AG04450 (cell line): ENCODE results near the gene TRPM3. TPM values are rescaled to one million over a fixed set of nuclear protein-coding genes. Genes with fewer than 3 reads are reported as not detected.

Experiments
- CTCF ChIA-PET: fragments of 300-600, 350-600 bp; formaldehyde crosslinking; extraction: SDS; loops from one replicate; lab custom pipeline; 2022; ENCODE audit warnings: antibody characterized with exemption, inconsistent platforms; lab: Charles Lee
- POLR2A ChIA-PET: fragments of 350-600 bp; formaldehyde crosslinking; extraction: SDS; loops from one replicate; lab custom pipeline; 2021; ENCODE audit warnings: antibody characterized with exemption, inconsistent platforms; lab: Yijun Ruan, JAX
- DNase-seq: peaks from one replicate; pipeline ENCODE4 v3.0.0-alpha.2; 2011; ENCODE audit warnings: low read depth, low spot score
- H3K27ac ChIP-seq: one replicate; pipeline ENCODE4 v1.5.1; 2012; ENCODE audit warnings: low read depth, low read length, control low read depth
- H3K27me3 ChIP-seq: one replicate; pipeline ENCODE4 v1.6.0; 2012; ENCODE audit warnings: low read length; ENCODE audit not compliant: control insufficient read depth, insufficient read depth
- H3K4me3 ChIP-seq: 2 replicates; pipeline ENCODE4 v1.5.1; 2011; ENCODE audit warnings: mild to moderate bottlenecking, low read depth, low read length, control low read depth
- H3K9me3 ChIP-seq: 2 replicates; pipeline ENCODE4 v1.5.1; 2012; ENCODE audit warnings: low read length; ENCODE audit not compliant: control insufficient read depth, insufficient read depth
- CTCF ChIP-seq: IDR thresholded peaks from 2 replicates; pipeline ENCODE4 v1.5.1; 2011; ENCODE audit warnings: low read depth, low read length, control low read depth, inconsistent platforms
- polyA plus RNA-seq: library from polyadenylated mRNA; depleted of rRNA; stranded (reverse); fragments of >200 nt; gene quantifications from 2 replicates; pipeline ENCODE4 v1.2.3, GENCODE V29; 2011

TRPM3 gene
- polyA plus RNA-seq, 1 experiment, result 0.01 TPM

- DNase-seq, result no peak
- Histone ChIP-seq H3K27me3 (no peaks in the 10 kb centered on the region), H3K9me3 (no peaks in the 10 kb centered on the region), H3K27ac (no peak overlapping the region), H3K4me3 (no peak overlapping the region)
- CTCF ChIA-PET, result no interaction called here
- TF ChIP-seq CTCF, result no peak
- POLR2A ChIA-PET, result no interaction called here
Observed at GRCh38 chr9:71130521-71130920, 9.1 kb upstream of the TRPM3 start.

GRCh38 chr9:71128796-71129195 lies 7.4 kb upstream of the TRPM3 start:
- CTCF ChIA-PET, result no interaction called here
- TF ChIP-seq CTCF, result no peak
- no peak for DNase-seq
- H3K27ac ChIP-seq, result no peak overlapping the region
- H3K27me3 ChIP-seq, result no peaks in the 10 kb centered on the region
- POLR2A ChIA-PET, result no interaction called here
- H3K9me3 ChIP-seq, result no peaks in the 10 kb centered on the region
- no peak overlapping the region for H3K4me3 ChIP-seq

GRCh38 chr9:71127301-71127700 lies 5.9 kb upstream of the TRPM3 start:
- POLR2A ChIA-PET, result interaction anchor here (0.7 kb wide), 1 partner anchor 228 kb away, joined by 3 read pairs; no protein-coding TSS in a partner anchor
- CTCF ChIA-PET, result no interaction called here
- no peaks in the 10 kb centered on the region for H3K9me3 ChIP-seq
- no peak overlapping the region for H3K27ac ChIP-seq
- no peak for TF ChIP-seq CTCF
- H3K4me3 ChIP-seq, result no peak overlapping the region
- DNase-seq, result no peak
- no peaks in the 10 kb centered on the region for H3K27me3 ChIP-seq

DNA sequence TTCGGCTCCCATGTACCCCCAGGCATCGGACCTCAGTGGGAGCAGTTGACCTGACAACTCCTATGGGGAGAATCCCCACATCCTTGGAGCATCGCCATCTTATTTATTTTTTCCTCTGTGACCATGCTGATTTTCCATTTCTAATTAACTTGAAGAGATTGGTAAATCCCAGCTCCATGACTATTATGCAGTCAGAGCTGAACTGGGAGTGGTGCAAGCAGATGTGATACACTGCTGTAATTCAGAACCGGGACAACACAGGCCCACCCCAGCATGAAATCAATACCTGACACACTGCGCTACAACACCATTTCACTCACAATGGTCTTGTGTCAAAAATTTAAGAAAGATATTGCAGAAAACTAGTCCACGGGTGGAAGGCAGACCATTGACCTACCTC lies 1.0 kb upstream of the TRPM3 start:
- CTCF ChIA-PET, result no interaction called here
- Histone ChIP-seq H3K27me3 (no peaks in the 10 kb centered on the region), H3K9me3 (no peaks in the 10 kb centered on the region)

DNA sequence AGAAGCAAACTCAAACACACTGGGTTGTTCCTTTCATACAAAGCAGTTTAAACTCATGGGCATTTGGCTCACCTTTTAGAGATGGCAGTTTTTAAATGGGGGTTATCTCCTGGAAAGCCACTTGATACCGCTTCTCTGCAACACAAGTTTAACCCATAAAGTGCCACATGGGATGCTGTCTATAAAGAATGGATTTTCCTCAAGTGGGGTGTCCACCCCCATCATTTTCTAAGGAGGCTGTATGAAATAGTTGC lies 528 bp upstream of the TRPM3 start:
- CTCF ChIA-PET, result no interaction called here

More for the DNA sequence above, 1.0 kb upstream of the TRPM3 start:
- DNase-seq, result no peak
- TF ChIP-seq CTCF, result no peak
- POLR2A ChIA-PET, result no interaction called here
- no peak overlapping the region for H3K4me3 ChIP-seq
- H3K27ac ChIP-seq, result no peak overlapping the region

More for the DNA sequence above, 528 bp upstream of the TRPM3 start:
- H3K27ac ChIP-seq, result no peak overlapping the region
- H3K27me3 ChIP-seq, result no peaks in the 10 kb centered on the region
- POLR2A ChIA-PET, result no interaction called here
- TF ChIP-seq CTCF, result no peak
- no peaks in the 10 kb centered on the region for H3K9me3 ChIP-seq
- H3K4me3 ChIP-seq, result no peak overlapping the region
- no peak for DNase-seq
